K562 (cell line): ENCODE data around the gene TMEM273. TPM values are rescaled to one million over a fixed set of nuclear protein-coding genes. Genes with fewer than 3 reads are reported as not detected.
A peak's percentile ranks its signal among the peaks of the same experiment; 100 is the strongest.

Source experiments
- ARID4B ChIP-seq: sonication (generic); formaldehyde crosslinking; IDR thresholded peaks from 2 replicates; pipeline ENCODE4 v1.8.0; 2022; ENCODE audit warnings: mild to moderate bottlenecking, missing genetic modification reagents
- ATF4 ChIP-seq: fragments of 450-650 bp; formaldehyde crosslinking; IDR thresholded peaks from 2 replicates; pipeline ENCODE4 v1.4.0; 2022; ENCODE audit warnings: mild to moderate bottlenecking, moderate library complexity
- BCOR ChIP-seq: fragments of 450-650 bp; IDR thresholded peaks from 2 replicates; pipeline ENCODE4 v1.6.1; 2016
- CCNT2 ChIP-seq: IDR thresholded peaks from 2 replicates; pipeline ENCODE4 v1.6.1; 2011; ENCODE audit warnings: borderline replicate concordance, low read depth, mild to moderate bottlenecking, moderate library complexity, mixed read lengths, low read length; ENCODE audit not compliant: insufficient read length; ENCODE audit errors: extremely low read depth
- CHCHD3 ChIP-seq: fragments of 250-450 bp; sonication (Bioruptor Pico); IDR thresholded peaks from 2 replicates; pipeline ENCODE4 v2.1.2; 2022; ENCODE audit warnings: mild to moderate bottlenecking
- FOXK2 ChIP-seq, 2 experiments: fragments of 450-650 bp; IDR thresholded peaks in 1 of 2; conservative IDR thresholded peaks in 1 of 2; 2 replicates each; pipeline ENCODE4 v1.6.1; 2016; ENCODE audit warnings: low read depth in 2 of 2, mild to moderate bottlenecking in 1 of 2
- MBD1 ChIP-seq: fragments of 250-450 bp; sonication (Bioruptor Pico); IDR thresholded peaks from 2 replicates; pipeline ENCODE4 v1.8.0; 2022; ENCODE audit warnings: inconsistent platforms
- MEF2D ChIP-seq: conservative IDR thresholded peaks from 2 replicates; pipeline ENCODE4 v1.6.1; 2016; ENCODE audit warnings: low read depth, missing genetic modification characterization, missing compliant biosample characterization
- NFE2 ChIP-seq: IDR thresholded peaks from 2 replicates; pipeline ENCODE4 v1.6.1; 2014; ENCODE audit warnings: antibody characterized with exemption, low read depth
- TAF1 ChIP-seq: IDR thresholded peaks from 2 replicates; pipeline ENCODE4 v1.6.1; 2011; ENCODE audit warnings: mild to moderate bottlenecking, low read length, moderate library complexity; ENCODE audit not compliant: insufficient read depth, control insufficient read depth, severe bottlenecking; ENCODE audit errors: extremely low read depth
- TRIM28 ChIP-seq: fragments of 450-650 bp; IDR thresholded peaks from 2 replicates; pipeline ENCODE4 v1.6.1; 2017
- YY1 ChIP-seq, 3 experiments: IDR thresholded peaks; 2 replicates each; pipeline ENCODE4 v1.6.1; 2011; ENCODE audit warnings: low read length in 2 of 3, mild to moderate bottlenecking in 2 of 3, moderate library complexity in 2 of 3, borderline replicate concordance in 1 of 3, control low read depth in 1 of 3, low read depth in 1 of 3; ENCODE audit not compliant: insufficient read depth in 3 of 3, insufficient replicate concordance in 2 of 3, control insufficient read depth in 1 of 3, insufficient read length in 1 of 3; ENCODE audit errors: extremely low read depth in 1 of 3
- ZNF280A ChIP-seq: fragments of 450-650 bp; IDR thresholded peaks from 2 replicates; pipeline ENCODE4 v1.6.1; 2018; ENCODE audit warnings: mild to moderate bottlenecking, low read depth; ENCODE audit not compliant: partially characterized antibody
- ZNF282 ChIP-seq: sonication (generic); formaldehyde crosslinking; IDR thresholded peaks from 2 replicates; pipeline ENCODE4 v1.8.1; 2023; ENCODE audit warnings: missing genetic modification reagents
- ZNF347 ChIP-seq: fragments of 450-650 bp; formaldehyde crosslinking; IDR thresholded peaks from 2 replicates; pipeline ENCODE4 v1.4.0; 2020; ENCODE audit warnings: low read depth, mild to moderate bottlenecking, moderate library complexity
- ZNF449 ChIP-seq: fragments of 250-450 bp; sonication (Bioruptor Pico); IDR thresholded peaks from 2 replicates; pipeline ENCODE4 v1.8.0; 2022; ENCODE audit warnings: moderate library complexity, mild to moderate bottlenecking, inconsistent platforms
- polyA plus RNA-seq, 8 experiments: library from polyadenylated mRNA; depleted of rRNA in 4 of 8; stranded (reverse) in 5 of 8; unstranded in 3 of 8; fragments of >200 nt; fragmentation: Nextera tagmentation in 2 of 8; fragmentation: Illumina TruSeq in 1 of 8; extraction: Ambion mirVana in 2 of 8; extraction: Trizol in 1 of 8; gene quantifications; 2 replicates each; pipeline versions ENCODE4 v1.2.1 to v1.2.3, GENCODE V29; 2011 to 2014; ENCODE audit warnings: inconsistent platforms in 1 of 8, missing spikeins in 1 of 8
- total RNA-seq, 7 experiments: library from RNA; depleted of rRNA in 6 of 7; stranded (reverse); fragments of >200 nt in 6 of 7; fragmentation: Illumina TruSeq in 2 of 7; extraction: Trizol in 2 of 7; gene quantifications; 2 replicates each; pipeline versions ENCODE4 v1.2.1 to v1.2.3, GENCODE V29; 2011 to 2021; ENCODE audit warnings: low replicate concordance in 1 of 7

Gene TMEM273
- total and polyA plus RNA-seq, 9 of the 15 experiments (the other 6 are each of a cell fraction or from before 2014, with no cell fraction given), result 39.2 to 131 (median 95.6) TPM

GRCh38 chr10:49165821-49166483, 22.2 kb downstream of the TMEM273 start (continued):
- TF ChIP-seq ARID4B (CRISPR knock-in tag) (no peak), ATF4 (CRISPR knock-in tag) (0 out of 2 replicates have a peak, but pooled peaks have one; percentile 39), FOXK2 (conservative IDR thresholded peaks at IDR 0.05 in 1 of 2, IDR thresholded peaks at IDR 0.05 in 1 of 2; ENCODE audit: low read depth in 2 of 2) (peak; percentile 10 to 33; a peak in 1 of 4 replicates), NFE2 (peak; percentile 100), ZNF282 (no peak), TRIM28 (no peak; the same call in 1 of the 2 replicates), MEF2D (no peak), YY1 (IDR thresholded peaks at IDR 0.05; ENCODE audit: borderline replicate concordance in 1 of 3, control insufficient read depth in 1 of 3, extremely low read depth in 1 of 3, insufficient read depth in 3 of 3, insufficient read length in 1 of 3, insufficient replicate concordance in 2 of 3, low read depth in 1 of 3, low read length in 2 of 3) (no peak), CCNT2 (peak; percentile 65), BCOR (peak; percentile 47; the same call in 1 of the 2 replicates), ZNF347 (CRISPR knock-in tag) (no peak), TAF1 (peak; percentile 52), ZNF449 (CRISPR knock-in tag) (peak; percentile 33; the same call in 1 of the 2 replicates), ZNF280A (no peak), CHCHD3 (CRISPR knock-in tag) (0 out of 2 replicates have a peak, but pooled peaks have one; percentile 53), MBD1 (CRISPR knock-in tag) (no peak)
